NOMO-1 (cell line): ENCODE results near the gene AGT.
A peak's percentile ranks its signal among the peaks of the same experiment; 100 is the strongest.
"Not testable (repeated sequence)": the region's sequence is repeated elsewhere in the genome, so short reads cannot be mapped to it uniquely, and the experiment has no call there.

Experiments used
- DNase-seq, 2 experiments: peaks; one replicate each; lab custom pipeline; 2025; ENCODE audit not compliant: unreplicated experiment in 2 of 2; lab: John Stamatoyannopoulos, UW

The AGT gene

DNA sequence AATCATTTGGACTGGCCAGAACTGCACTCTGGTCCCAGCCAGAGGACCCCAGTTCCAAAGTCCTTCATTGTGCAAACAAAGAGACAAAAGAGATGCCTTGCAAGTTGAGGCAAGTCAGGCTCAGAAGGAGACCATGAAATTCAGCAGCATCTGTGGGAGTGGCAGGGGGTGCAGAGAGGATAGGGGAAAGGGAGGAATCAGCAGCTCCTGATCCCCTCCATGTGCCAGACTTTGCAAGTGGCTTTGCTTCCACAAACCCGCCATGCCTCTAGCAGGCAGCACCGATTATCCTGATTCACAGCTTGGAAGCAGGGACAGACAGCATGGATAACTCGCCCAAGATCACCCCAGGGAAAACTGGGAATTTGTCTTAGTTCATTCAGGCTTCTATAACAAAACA is 31.1 kb upstream of the AGT start:
- DNase-seq, result no peak

DNA sequence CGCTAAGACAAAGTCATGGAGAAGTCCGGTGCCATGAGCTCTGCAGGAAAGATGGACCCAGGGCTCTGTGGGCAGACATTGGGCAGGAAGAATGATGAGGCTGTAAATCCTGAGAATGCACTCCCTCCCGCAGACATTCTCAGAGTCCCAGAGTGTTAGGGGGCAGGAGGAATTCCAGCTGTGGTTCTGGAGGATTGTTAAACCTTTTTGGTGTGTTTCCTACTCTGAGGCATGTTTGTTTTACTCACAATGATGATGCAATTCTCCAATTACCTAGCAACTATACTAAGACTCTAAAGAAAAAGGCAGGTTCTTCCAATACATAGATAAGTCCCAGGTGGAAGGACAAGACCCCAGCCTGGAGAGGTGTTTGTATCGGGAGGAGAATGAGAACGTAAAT is 30.5 kb upstream of the AGT start:
- DNase-seq, result no peak

DNA sequence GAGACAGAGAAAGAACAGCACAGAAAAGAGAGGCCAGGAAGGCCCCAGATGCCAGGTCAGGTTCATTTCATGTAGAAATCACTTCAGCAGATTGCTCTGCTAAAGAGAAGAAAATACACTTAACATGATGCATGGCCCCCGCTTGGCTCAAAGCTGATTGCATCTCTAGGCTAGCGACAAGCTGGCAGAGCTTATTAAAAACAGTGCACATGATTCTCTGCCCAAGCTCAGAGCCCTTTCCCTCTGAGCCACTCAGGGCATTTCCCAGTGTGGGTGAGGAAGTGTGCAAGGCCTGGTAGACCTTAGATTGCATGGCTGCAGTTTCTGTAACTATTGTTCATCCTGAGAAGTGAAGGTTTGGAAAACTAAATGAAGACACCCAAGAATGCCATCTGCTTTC is 30.0 kb upstream of the AGT start:
- DNase-seq, result no peak

DNA sequence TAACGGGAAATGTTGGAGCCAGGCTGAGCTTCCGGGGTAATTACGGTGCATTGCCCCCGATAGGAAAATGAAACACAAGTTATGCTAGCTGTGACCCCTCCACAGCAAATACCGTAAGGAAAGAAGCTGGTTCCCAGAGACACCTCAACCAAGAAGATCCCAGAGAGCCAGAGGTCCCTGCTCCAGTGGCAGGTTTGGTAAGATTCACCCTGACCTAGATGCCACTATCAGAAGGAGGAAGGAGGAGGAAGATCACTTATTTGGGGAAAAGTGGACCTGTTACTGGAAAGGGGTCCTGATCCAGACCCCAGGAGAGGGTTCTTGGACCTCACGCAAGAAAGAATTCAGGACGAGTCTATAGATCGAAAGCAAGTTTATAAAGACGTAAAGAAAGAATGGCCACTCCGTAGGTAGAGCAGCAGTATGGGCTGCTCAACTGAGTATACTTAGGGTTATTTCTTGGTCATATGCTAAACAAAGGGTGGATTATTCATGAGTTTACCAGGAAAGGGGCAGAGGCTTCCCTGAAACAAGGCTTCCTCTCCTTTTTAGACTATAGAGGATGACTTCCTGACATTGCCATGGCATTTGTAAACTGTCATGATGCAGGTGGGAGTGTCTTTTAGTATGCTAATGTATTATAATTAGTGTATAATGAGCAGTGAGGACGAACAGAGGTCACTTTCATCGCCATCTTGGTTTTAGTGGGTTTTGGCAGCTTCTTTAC is 25.8 kb upstream of the AGT start:
- DNase-seq, result no peak

DNA sequence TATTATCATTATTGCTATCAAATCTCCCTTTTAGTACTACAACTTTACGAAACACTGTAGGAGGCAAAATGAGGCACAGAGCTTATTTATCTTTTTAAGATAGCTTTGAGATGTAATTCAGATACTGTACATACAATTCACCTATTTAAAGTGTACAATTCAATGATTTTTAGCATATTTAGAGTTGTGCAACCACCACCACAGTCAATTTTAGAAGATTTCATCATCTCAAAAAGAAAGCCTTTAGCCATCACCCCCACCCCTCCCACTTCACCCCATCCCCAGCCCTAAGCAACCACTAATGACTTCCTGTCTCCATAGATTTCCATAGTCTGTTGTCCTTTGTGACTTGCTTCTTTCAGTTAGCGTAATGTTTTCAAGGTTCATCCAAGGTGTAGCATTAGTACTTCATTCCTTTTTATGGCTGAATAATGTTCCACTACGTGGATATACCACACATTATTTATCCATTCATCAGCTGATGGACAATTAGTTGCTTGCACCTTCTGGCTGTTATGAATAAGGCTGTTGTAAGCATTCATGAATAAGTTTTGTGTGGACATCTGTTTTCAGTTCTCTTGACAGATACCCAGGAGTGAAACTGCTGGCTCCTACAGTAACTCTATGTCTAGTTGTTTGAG is 23.8 kb upstream of the AGT start:
- DNase-seq, result peak; percentile 65 to 71

DNA sequence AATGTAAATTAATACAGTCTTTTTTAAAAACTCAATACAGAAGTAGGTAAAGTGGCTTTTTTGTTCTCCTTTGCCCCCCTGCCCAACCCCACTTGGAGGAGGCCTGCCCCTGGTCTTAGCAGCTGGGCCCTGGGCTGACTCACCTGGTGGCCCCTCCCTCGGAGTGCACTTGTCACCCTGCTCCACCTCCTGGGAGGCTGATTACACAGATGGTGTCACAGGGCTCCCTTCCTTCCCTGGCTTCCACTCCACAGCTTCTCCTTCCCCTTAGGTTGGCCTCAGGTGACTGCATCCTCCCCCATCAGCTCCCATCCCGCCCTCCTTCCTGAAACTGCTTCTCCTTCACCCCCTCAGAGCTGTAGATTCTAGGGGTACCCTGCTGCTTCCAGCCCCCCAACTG is 21.5 kb upstream of the AGT start:
- no peak for DNase-seq

DNA sequence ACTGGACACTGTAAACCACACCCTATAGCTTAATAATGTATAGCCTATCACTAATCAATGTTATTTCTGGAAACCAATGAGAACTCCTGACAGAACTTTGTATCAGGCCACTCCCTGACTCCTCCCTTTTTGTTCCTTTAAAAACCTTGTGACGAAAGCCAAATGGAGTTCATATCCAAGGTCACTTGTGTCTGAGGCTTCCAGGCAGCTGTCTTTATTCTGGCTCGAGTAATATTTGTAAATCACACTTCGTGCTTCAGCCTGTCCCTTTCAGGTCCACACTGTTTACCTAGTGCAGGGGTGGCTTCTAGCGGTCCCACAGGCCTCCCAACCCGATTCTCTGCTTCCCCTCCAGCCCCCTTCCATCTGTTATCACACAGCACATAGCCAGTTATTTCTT is 17.1 kb upstream of the AGT start:
- DNase-seq, result no peak

DNA sequence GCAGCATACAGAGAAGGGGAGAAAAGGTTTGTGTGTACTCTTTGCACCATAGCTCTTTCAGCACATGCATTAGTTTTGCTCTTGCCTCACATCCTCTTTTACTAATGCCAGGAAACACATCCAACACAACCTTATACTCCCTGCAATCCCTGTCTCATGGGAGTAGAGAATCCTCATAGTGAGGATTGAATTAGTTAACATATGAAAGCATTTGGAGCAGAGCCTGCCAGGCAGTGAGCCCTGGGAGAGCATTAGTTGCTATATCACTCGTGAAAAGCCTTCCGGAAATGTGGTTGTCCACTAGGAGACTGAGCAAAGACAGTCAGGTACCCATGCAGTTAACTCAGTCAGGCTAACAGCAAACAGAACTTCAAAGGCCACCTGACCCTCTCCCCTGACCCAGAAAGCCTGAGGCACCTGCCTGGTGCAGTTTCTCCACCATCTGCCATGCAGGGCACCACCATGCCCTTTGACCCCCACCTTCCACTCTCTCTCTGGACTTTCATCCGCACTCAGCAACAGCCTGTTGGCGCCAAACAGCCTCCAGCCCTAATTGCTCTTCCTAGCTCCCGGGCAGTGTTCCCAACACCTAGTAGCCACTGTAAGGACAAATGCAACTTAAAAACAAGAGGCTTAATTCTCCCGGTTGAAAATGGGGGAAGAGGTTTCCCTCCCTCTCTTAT is 14.9 kb upstream of the AGT start:
- peak; percentile 29 to 58 for DNase-seq

DNA sequence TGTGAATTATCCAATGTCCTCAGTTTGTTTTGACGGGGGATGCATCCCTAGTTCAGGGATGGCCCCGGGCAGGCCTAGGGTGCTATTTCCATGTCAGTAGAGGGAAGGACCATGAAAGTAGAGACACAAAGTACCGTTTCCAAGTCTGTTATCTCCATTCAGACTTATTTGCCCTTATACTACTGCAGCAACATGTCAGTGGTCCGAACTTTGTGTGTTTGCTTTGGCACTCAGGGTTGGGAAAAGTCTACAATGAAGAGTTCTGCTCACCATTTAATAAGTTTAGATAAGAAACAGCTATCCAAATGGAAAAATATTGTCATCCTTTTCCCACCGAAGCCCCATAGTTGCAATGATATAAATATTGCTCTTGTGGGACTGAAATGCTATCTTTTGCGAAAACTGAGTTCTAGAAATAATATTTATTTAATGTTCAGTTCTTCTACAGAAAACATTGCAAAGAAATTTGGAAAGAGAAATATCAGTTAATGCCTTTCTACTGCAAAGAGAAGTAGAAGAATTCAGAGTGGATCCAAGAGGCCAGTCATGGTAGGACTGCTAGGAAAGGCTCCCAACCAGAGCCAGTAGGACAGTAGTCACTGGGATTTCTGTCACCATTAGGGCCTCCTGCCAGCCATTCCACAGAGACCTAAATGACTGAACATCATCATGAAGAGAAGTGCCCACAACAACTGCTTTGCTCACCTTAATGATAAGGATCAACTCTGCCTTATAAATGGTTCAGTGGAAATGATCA is 11.5 kb upstream of the AGT start:
- no peak for DNase-seq

DNA sequence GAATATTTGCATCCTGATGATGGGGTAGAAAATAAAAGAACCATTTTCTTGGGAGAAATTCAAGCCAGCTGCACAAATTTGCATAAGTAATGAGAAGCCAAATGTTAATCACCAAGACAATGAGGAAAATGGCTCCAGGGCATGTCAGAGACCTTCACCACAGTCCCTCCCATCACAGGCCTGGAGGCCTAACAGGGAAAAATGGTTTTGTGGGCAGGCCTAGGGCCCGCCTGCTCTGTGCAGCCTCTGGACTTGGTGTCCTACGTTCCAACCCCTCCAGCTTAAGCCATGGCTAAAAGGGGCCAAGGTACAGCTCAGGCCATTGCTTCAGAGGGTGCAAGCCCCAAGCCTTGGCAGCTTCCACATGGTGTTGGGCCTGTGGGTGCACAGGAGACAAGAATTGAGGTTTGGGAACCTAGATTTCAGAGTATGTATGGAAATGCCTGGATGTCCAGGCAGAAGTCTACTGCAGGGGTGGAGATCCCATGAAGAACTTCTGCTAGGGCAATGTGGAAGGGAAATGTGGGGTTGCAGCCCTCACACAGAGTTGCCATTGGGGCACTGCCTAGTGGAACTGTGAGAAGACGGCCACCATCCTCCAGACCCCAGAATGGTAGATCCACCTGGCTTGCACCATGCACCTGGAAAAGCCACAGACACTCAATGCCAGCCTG is 8.1 kb upstream of the AGT start:
- not testable (repeated sequence) for DNase-seq

DNA sequence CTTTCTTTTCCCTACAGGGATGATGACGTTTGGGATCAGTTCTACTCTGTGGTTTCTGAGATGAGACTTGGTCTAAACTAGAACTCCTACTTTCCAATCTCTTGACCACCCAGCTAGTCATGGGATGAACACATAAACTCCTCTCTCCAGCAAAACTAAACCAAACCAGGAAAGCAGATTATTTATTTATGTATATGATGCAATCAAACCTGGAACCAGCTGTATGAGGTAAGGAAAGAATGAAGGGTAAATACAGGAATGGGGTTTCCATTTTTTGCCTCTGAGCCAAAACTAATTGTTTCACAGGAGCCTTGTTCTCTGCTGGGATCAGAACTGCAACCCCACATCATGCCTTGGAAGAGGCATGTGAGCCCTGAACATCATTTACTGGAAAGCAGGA is 3.3 kb upstream of the AGT start:
- no peak for DNase-seq

DNA sequence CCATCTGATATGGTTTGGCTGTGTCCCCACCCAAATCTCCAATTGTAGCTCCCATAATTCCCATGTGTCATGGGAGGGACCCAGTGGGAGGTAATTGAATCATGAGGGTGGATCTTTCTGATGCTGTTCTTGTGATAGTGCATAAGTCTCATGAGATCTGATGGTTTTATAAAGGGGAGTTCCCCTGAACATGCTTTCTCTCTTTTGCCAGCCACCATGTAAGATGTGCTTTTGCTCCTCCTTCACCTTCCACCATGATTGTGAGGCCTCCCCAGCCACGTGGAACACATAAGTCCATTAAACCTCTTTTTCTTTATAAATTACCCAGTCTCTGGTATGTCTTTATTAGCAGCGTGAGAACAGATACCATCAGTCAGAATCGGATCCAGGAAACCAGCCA is 2.5 kb upstream of the AGT start:
- not testable (repeated sequence) for DNase-seq

DNA sequence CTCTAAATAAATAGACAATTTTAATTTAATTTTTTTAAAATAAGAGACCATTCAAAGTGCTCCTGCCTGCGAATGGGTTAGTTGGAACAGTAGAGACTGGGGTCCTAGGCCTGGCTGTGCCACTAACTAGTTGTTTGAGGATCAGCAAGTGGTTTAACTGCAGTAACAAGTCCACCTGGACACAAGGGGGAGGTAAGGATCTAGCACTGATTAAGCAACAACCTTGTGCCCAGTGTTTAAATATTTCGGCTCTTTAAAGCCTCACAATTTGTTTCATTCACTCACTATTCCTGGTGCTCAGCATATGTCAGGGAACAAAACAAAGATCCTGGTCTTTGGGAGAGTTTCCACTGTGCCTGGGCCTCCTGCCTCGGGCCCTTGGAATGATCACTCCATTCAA is 1.6 kb upstream of the AGT start:
- DNase-seq, result no peak

DNA sequence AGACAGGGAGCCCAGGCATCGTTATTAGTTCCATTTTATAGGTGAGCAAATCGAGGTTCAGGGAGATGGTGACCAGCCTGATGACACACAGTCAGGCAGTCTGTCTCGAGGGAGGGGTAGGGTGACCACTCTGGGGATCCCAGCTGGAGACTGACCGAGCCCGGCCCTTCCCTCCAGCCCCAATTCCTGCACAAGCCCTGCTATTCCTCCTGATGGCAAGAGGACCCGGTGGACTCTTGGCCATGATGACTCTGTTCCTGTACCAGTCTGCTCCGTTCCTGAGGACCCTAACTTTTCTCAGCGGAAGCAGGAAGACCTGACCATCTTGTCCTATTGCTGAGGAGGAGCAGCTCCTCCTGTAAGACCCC is 391 bp downstream of the AGT start:
- no peak for DNase-seq

DNA sequence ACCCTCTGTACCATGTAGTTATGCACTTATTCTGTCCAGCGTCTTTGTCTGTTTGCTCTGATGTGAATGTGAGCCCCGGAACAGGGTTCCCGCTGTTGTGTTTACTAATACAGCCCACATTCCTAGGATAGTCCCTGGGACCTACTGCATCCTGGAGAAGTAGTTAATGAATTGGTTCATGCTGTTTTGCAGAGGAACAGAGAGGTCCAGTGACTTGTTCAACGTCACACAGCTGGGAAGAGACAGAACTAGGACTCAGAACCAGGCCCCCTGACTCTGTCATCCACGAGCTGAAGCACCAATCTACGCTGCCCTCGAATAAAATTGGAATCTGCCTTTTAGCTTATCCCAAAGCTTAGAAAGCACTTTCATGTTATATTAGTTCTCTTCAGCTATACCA is 784 bp downstream of the AGT start:
- no peak for DNase-seq

DNA sequence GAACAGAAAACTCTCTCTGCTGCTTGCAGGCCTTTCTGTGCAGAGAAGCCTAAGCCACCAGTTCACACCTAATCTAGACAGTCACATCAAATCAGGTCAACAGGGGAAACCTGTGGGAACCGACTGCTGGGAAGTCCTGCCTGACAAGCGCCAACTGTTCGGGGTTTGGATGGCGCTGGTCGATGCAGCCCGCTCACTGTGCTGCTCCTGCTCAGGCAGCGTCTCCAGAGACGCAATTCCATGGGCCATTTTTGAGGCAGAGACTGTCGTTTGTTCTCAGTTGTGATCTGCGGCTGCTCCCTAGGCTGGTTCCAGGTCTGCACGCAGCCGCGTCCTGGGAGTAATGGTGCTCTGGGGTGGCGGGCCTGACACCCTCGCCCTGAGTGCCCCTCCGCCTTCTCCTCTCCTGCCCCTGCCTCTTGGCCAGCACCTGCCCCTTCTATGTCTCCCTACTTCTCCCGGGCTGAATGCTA is 1.4 kb downstream of the AGT start:
- no peak for DNase-seq

DNA sequence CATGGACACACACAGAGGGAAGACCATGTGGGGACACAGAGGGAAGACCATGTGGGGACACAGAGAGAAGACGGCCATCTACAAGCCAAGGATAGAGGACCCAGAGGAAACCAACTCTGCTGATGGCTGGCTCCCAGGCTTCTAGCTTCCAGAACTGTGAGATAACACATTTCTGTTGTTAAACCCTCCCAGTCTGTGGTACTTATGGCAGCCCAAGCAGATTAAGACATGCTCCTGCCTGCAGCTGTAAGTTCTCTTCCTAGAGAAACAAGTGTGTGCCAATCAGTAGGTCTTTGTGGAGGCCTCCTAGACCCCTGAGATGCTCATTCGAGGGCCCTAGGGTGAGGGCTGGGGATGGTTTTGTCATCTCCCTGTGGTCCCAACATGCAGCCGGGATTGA is 2.7 kb downstream of the AGT start:
- no peak for DNase-seq

DNA sequence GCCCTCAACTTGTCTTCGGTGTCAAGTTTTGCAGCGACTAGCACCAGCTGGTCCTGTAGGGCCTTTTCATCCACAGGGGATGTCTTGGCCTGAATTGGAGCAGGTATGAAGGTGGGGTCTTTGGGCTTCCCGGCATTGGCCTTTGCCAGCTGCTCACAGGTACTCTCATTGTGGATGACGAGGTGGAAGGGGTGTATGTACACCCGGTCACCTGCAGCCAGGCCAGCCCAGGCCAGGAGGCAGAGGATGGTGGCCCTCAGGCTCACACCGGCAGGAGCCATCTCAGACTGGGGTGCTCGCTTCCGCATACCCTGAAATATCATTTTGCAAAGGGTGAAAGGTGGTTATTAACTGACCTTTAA is 3.4 kb downstream of the AGT start:
- DNase-seq, result no peak

DNA sequence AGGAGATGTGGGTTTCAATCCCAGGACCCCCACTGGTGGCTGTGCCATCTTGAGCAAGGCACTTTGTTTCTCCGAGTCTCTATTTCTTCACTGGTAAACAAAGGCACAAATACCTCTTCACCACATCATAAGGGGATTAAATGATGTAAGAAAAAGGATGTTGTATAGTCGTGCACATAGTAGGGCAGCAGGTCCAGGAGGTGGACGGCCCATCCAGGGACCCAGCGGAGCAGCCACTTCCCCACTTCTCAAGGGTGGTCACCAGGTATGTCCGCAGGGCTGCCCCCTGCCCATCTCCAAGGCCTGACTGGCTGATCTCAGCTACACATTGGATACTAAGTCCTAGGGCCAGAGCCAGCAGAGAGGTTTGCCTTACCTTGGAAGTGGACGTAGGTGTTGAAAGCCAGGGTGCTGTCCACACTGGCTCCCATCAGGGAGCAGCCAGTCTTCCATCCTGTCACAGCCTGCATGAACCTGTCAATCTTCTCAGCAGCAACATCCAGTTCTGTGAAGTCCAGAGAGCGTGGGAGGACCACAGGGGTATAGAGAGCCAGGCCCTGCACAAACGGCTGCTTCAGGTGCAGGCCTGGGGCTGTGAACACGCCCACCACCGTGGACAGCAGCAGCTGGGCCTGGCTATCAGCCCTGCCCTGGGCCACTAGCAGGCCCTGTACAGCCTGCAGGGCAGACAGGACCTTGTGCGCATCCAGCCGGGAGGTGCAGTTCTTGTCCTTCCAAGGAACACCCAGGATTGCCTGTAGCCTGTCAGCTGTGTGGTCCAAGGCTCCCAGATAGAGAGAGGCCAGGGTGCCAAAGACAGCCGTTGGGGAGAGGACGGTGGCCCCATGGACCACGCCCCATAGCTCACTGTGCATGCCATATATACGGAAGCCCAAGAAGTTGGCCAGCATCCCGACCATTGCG is 4.0 kb downstream of the AGT start:
- DNase-seq, result no peak
